ENCODE data around the gene CST8. TPM values are rescaled to one million over a fixed set of nuclear protein-coding genes. Genes with fewer than 3 reads are reported as not detected.
A peak's percentile ranks its signal among the peaks of the same experiment; 100 is the strongest.

Gene CST8
- total RNA-seq, 2 experiments from 2014 or later: not detected

GRCh38 chr20:23476015-23476754 lies 14.7 kb upstream of the CST8 start:
- no peak overlapping the region for H3K27ac Mint-ChIP-seq
- H3K27me3 Mint-ChIP-seq: peaks cover 10% of the 10 kb centered on the region
- ATAC-seq: no peak
- POLR2A ChIA-PET: no interaction called here
- intact Hi-C loops (cut with DNase I, micrococcal nuclease): no loop called here
- H3K4me3 Mint-ChIP-seq: no peak overlapping the region
- DNase-seq: no peak
- CTCF ChIA-PET: no interaction called here
- H3K9me3 Mint-ChIP-seq (ENCODE audit: low read depth): no peaks in the 10 kb centered on the region
- no peaks in the 10 kb centered on the region for H3K4me1 Mint-ChIP-seq
- H3K36me3 Mint-ChIP-seq (ENCODE audit: low read depth): no peaks in the 10 kb centered on the region

GRCh38 chr20:23477223-23477622 lies 13.7 kb upstream of the CST8 start:
- no peaks in the 10 kb centered on the region for H3K9me3 Mint-ChIP-seq (ENCODE audit: low read depth)
- ChIA-PET CTCF (no interaction called here), POLR2A (no interaction called here)
- DNase-seq: no peak
- ATAC-seq: no peak
- no peaks in the 10 kb centered on the region for H3K4me1 Mint-ChIP-seq
- no peak overlapping the region for H3K4me3 Mint-ChIP-seq
- H3K27me3 Mint-ChIP-seq: peaks cover 7% of the 10 kb centered on the region
- no peaks in the 10 kb centered on the region for H3K36me3 Mint-ChIP-seq (ENCODE audit: low read depth)
- intact Hi-C loops (cut with DNase I, micrococcal nuclease): no loop called here
- no peak overlapping the region for H3K27ac Mint-ChIP-seq

GRCh38 chr20:23479043-23479442 lies 11.9 kb upstream of the CST8 start:
- no peaks in the 10 kb centered on the region for H3K36me3 Mint-ChIP-seq (ENCODE audit: low read depth)
- POLR2A ChIA-PET: no interaction called here
- no peaks in the 10 kb centered on the region for H3K9me3 Mint-ChIP-seq (ENCODE audit: low read depth)
- CTCF ChIA-PET: no interaction called here
- H3K4me3 Mint-ChIP-seq: no peak overlapping the region
- ATAC-seq (no peak), DNase-seq (no peak)
- no peaks in the 10 kb centered on the region for H3K27me3 Mint-ChIP-seq
- H3K4me1 Mint-ChIP-seq: no peaks in the 10 kb centered on the region
- intact Hi-C loops (cut with DNase I, micrococcal nuclease): no loop called here
- no peak overlapping the region for H3K27ac Mint-ChIP-seq

GRCh38 chr20:23482138-23482537 lies 8.8 kb upstream of the CST8 start:
- Mint-ChIP-seq H3K4me3 (no peak overlapping the region), H3K9me3 (ENCODE audit: low read depth) (no peaks in the 10 kb centered on the region), H3K4me1 (no peaks in the 10 kb centered on the region), H3K36me3 (ENCODE audit: low read depth) (no peaks in the 10 kb centered on the region), H3K27ac (no peak overlapping the region), H3K27me3 (no peaks in the 10 kb centered on the region)
- ATAC-seq: no peak
- intact Hi-C loops (cut with DNase I, micrococcal nuclease): no loop called here
- ChIA-PET POLR2A (no interaction called here), CTCF (interaction anchor here (0.7 kb wide), 1 partner anchor 41 kb away, joined by 3 read pairs; no protein-coding TSS in a partner anchor)
- DNase-seq: no peak

GRCh38 chr20:23484081-23484480 lies 6.8 kb upstream of the CST8 start:
- H3K36me3 Mint-ChIP-seq (ENCODE audit: low read depth): no peaks in the 10 kb centered on the region
- ChIA-PET POLR2A (no interaction called here), CTCF (no interaction called here)
- no peak overlapping the region for H3K4me3 Mint-ChIP-seq
- no peaks in the 10 kb centered on the region for H3K9me3 Mint-ChIP-seq (ENCODE audit: low read depth)
- peaks cover 3% of the 10 kb centered on the region for H3K27me3 Mint-ChIP-seq
- no peak for ATAC-seq
- intact Hi-C loops (cut with DNase I, micrococcal nuclease): no loop called here
- no peak for DNase-seq
- no peak overlapping the region for H3K27ac Mint-ChIP-seq
- no peaks in the 10 kb centered on the region for H3K4me1 Mint-ChIP-seq

GRCh38 chr20:23488470-23488869 lies 2.4 kb upstream of the CST8 start:
- ChIA-PET POLR2A (no interaction called here), CTCF (interaction anchor here (0.7 to 0.9 kb wide), 2 partner anchors 19 to 1048 kb away, joined by 3 read pairs; no protein-coding TSS in a partner anchor)
- DNase-seq (no peak), ATAC-seq (no peak)
- intact Hi-C loops (cut with DNase I, micrococcal nuclease): no loop called here
- Mint-ChIP-seq H3K36me3 (ENCODE audit: low read depth) (no peaks in the 10 kb centered on the region), H3K4me1 (peaks cover 2% of the 10 kb centered on the region), H3K9me3 (ENCODE audit: low read depth) (no peaks in the 10 kb centered on the region), H3K27me3 (peaks cover 3% of the 10 kb centered on the region), H3K27ac (no peak overlapping the region), H3K4me3 (no peak overlapping the region)

GRCh38 chr20:23488996-23489395 lies 1.9 kb upstream of the CST8 start:
- Mint-ChIP-seq H3K36me3 (ENCODE audit: low read depth) (no peaks in the 10 kb centered on the region), H3K9me3 (ENCODE audit: low read depth) (no peaks in the 10 kb centered on the region), H3K27me3 (peaks cover 3% of the 10 kb centered on the region), H3K4me3 (no peak overlapping the region), H3K27ac (no peak overlapping the region), H3K4me1 (peaks cover 2% of the 10 kb centered on the region)
- no peak for ATAC-seq
- DNase-seq: no peak
- CTCF ChIA-PET: no interaction called here
- POLR2A ChIA-PET: no interaction called here
- intact Hi-C loops (cut with DNase I, micrococcal nuclease): no loop called here

- peaks cover 9% of the 10 kb centered on the region for H3K9me3 Mint-ChIP-seq (ENCODE audit: low read depth)
- no peak overlapping the region for H3K4me3 Mint-ChIP-seq
- intact Hi-C loops (cut with DNase I, micrococcal nuclease): no loop called here
- H3K27ac Mint-ChIP-seq: no peak overlapping the region
- DNase-seq (peak; percentile 39), ATAC-seq (peak; percentile 66)
- H3K4me1 Mint-ChIP-seq: peaks cover 7% of the 10 kb centered on the region
- H3K27me3 Mint-ChIP-seq: peaks cover 10% of the 10 kb centered on the region
- H3K36me3 Mint-ChIP-seq (ENCODE audit: low read depth): peaks cover 7% of the 10 kb centered on the region
- ChIA-PET POLR2A (no interaction called here), CTCF (no interaction called here)
Measured at GRCh38 chr20:23492292-23492691, 1.4 kb downstream of the CST8 start.

GRCh38 chr20:23493172-23493772 lies 2.4 kb downstream of the CST8 start:
- H3K27me3 Mint-ChIP-seq: peaks cover 12% of the 10 kb centered on the region
- intact Hi-C loops (cut with DNase I, micrococcal nuclease): no loop called here
- peaks cover 13% of the 10 kb centered on the region for H3K4me1 Mint-ChIP-seq
- H3K4me3 Mint-ChIP-seq: no peak overlapping the region
- H3K36me3 Mint-ChIP-seq (ENCODE audit: low read depth): peaks cover 7% of the 10 kb centered on the region
- no peak for ATAC-seq
- ChIA-PET CTCF (no interaction called here), POLR2A (no interaction called here)
- no peak overlapping the region for H3K27ac Mint-ChIP-seq
- DNase-seq: no peak
- peaks cover 11% of the 10 kb centered on the region for H3K9me3 Mint-ChIP-seq (ENCODE audit: low read depth)

GRCh38 chr20:23497536-23497935 lies 6.6 kb downstream of the CST8 start:
- H3K9me3 Mint-ChIP-seq (ENCODE audit: low read depth): peaks cover 11% of the 10 kb centered on the region
- ChIA-PET POLR2A (no interaction called here), CTCF (no interaction called here)
- peaks cover 36% of the 10 kb centered on the region for H3K27me3 Mint-ChIP-seq
- no peak overlapping the region for H3K27ac Mint-ChIP-seq
- H3K36me3 Mint-ChIP-seq (ENCODE audit: low read depth): peaks cover 7% of the 10 kb centered on the region
- intact Hi-C loops (cut with DNase I, micrococcal nuclease): loop anchor here (1.0 to 5.0 kb wide), 4 partner anchors 76 to 350 kb away; partner anchors contain the start of gene NAPB (in 1 of the 2)
- H3K4me1 Mint-ChIP-seq: peaks cover 15% of the 10 kb centered on the region
- DNase-seq (peak; percentile 57), ATAC-seq (peak; percentile 95)
- H3K4me3 Mint-ChIP-seq: no peak overlapping the region

- POLR2A ChIA-PET: no interaction called here
- H3K4me1 Mint-ChIP-seq: peaks cover 13% of the 10 kb centered on the region
- DNase-seq (no peak), ATAC-seq (no peak)
- intact Hi-C loops (cut with DNase I, micrococcal nuclease): no loop called here
- no peak overlapping the region for H3K27ac Mint-ChIP-seq
- H3K27me3 Mint-ChIP-seq: peaks cover 41% of the 10 kb centered on the region
- H3K36me3 Mint-ChIP-seq (ENCODE audit: low read depth): no peaks in the 10 kb centered on the region
- H3K9me3 Mint-ChIP-seq (ENCODE audit: low read depth): peaks cover 2% of the 10 kb centered on the region
- CTCF ChIA-PET: no interaction called here
- no peak overlapping the region for H3K4me3 Mint-ChIP-seq
Measured at GRCh38 chr20:23501926-23502325, 11.0 kb downstream of the CST8 start.

GRCh38 chr20:23503649-23504048 lies 12.7 kb downstream of the CST8 start:
- Mint-ChIP-seq H3K4me1 (no peaks in the 10 kb centered on the region), H3K4me3 (no peak overlapping the region), H3K9me3 (ENCODE audit: low read depth) (no peaks in the 10 kb centered on the region), H3K36me3 (ENCODE audit: low read depth) (no peaks in the 10 kb centered on the region), H3K27me3 (peaks cover 38% of the 10 kb centered on the region), H3K27ac (no peak overlapping the region)
- ATAC-seq: no peak
- intact Hi-C loops (cut with DNase I, micrococcal nuclease): no loop called here
- POLR2A ChIA-PET: no interaction called here
- CTCF ChIA-PET: interaction anchor here (0.7 kb wide), 1 partner anchor 33 kb away, joined by 3 read pairs; no protein-coding TSS in a partner anchor
- DNase-seq: no peak
